ENCODE data around the gene IFNA5. TPM values are rescaled to one million over a fixed set of nuclear protein-coding genes. Genes with fewer than 3 reads are reported as not detected.

IFNA5 gene
- total RNA-seq, 1 experiment from 2014 or later: not detected

- H3K9me2 ChIP-seq (ENCODE audit: insufficient read depth): no peaks in the 10 kb centered on the region
- no peak overlapping the region for H2AFZ ChIP-seq (ENCODE audit: low read depth, low read length, poor library complexity, severe bottlenecking)
- H3K27me3 ChIP-seq (ENCODE audit: insufficient read depth, low read length): no peaks in the 10 kb centered on the region
- no peaks in the 10 kb centered on the region for H3K79me2 ChIP-seq (ENCODE audit: insufficient read depth, low read length)
- DNase-seq (ENCODE audit: low read depth, low spot score) (no peak), ATAC-seq (no peak)
- BruUV-seq (replicated peaks): no TSS peak
- intact Hi-C loops (cut with micrococcal nuclease): no loop called here
- no peaks in the 10 kb centered on the region for H3K36me3 ChIP-seq (ENCODE audit: control insufficient read depth in 1 of 2, insufficient read depth in 2 of 2, low read length in 2 of 2)
- H4K20me1 ChIP-seq (ENCODE audit: insufficient read depth): no peaks in the 10 kb centered on the region
- H3K9me3 ChIP-seq (ENCODE audit: control insufficient read depth in 1 of 2, insufficient read depth in 1 of 2, low read depth in 1 of 2, low read length in 2 of 2): no peaks in the 10 kb centered on the region
- no peak overlapping the region for H3K9ac ChIP-seq (ENCODE audit: low read length)
- CTCF ChIA-PET: interaction anchor here (1.1 kb wide), 1 partner anchor 141 kb away, joined by 3 read pairs; no protein-coding TSS in a partner anchor
- RAD21 ChIA-PET (ENCODE audit: low non-redundant PET in 1 of 2, low total read pairs in 2 of 2, uncharacterized antibody in 2 of 2, unreplicated experiment in 2 of 2): no interaction called here
- no peak overlapping the region for H3K4me3 ChIP-seq (replicated peaks in 1 of 2; ENCODE audit: low read depth in 1 of 2, low read length in 2 of 2)
- no peak overlapping the region for H3K27ac ChIP-seq (ENCODE audit: low read depth, low read length)
- TF ChIP-seq SIN3A (IDR thresholded peaks at IDR 0.05; ENCODE audit: low read depth): no peak
- TF ChIP-seq FOSL1 (IDR thresholded peaks at IDR 0.05; ENCODE audit: low read depth): no peak
- no peak for TF ChIP-seq SRF (IDR thresholded peaks at IDR 0.05; ENCODE audit: low read depth)
- no peak for TF ChIP-seq EGR1 (IDR thresholded peaks at IDR 0.05; ENCODE audit: low read depth)
- no peak for TF ChIP-seq ZNF274 (IDR thresholded peaks at IDR 0.05; ENCODE audit: low read depth, low read length)
- TF ChIP-seq YY1 (IDR thresholded peaks at IDR 0.05; ENCODE audit: extremely low read depth, insufficient replicate concordance, low read depth, low read length): no peak
- TF ChIP-seq JUND (IDR thresholded peaks at IDR 0.05): no peak
- no peak for TF ChIP-seq EZH2 (IDR thresholded peaks at IDR 0.05)
- TF ChIP-seq, protein P1, sequence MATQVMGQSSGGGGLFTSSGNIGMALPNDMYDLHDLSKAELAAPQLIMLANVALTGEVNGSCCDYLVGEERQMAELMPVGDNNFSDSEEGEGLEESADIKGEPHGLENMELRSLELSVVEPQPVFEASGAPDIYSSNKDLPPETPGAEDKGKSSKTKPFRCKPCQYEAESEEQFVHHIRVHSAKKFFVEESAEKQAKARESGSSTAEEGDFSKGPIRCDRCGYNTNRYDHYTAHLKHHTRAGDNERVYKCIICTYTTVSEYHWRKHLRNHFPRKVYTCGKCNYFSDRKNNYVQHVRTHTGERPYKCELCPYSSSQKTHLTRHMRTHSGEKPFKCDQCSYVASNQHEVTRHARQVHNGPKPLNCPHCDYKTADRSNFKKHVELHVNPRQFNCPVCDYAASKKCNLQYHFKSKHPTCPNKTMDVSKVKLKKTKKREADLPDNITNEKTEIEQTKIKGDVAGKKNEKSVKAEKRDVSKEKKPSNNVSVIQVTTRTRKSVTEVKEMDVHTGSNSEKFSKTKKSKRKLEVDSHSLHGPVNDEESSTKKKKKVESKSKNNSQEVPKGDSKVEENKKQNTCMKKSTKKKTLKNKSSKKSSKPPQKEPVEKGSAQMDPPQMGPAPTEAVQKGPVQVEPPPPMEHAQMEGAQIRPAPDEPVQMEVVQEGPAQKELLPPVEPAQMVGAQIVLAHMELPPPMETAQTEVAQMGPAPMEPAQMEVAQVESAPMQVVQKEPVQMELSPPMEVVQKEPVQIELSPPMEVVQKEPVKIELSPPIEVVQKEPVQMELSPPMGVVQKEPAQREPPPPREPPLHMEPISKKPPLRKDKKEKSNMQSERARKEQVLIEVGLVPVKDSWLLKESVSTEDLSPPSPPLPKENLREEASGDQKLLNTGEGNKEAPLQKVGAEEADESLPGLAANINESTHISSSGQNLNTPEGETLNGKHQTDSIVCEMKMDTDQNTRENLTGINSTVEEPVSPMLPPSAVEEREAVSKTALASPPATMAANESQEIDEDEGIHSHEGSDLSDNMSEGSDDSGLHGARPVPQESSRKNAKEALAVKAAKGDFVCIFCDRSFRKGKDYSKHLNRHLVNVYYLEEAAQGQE (IDR thresholded peaks at IDR 0.05; ENCODE audit: low read depth): no peak
- no peak for TF ChIP-seq CBX3 (IDR thresholded peaks at IDR 0.05; ENCODE audit: low read depth)
- no peak for TF ChIP-seq POLR2A (IDR thresholded peaks at IDR 0.05; ENCODE audit: borderline replicate concordance, extremely low read depth, insufficient read depth, insufficient read length)
- no peak for TF ChIP-seq ZBTB33 (IDR thresholded peaks at IDR 0.05; ENCODE audit: extremely low read depth, insufficient replicate concordance, low read length)
- TF ChIP-seq CEBPB (IDR thresholded peaks at IDR 0.05; ENCODE audit: low read depth): no peak
- TF ChIP-seq TCF7L2 (IDR thresholded peaks at IDR 0.05; ENCODE audit: borderline replicate concordance, extremely low read depth, insufficient read depth, insufficient read length): no peak
- TF ChIP-seq ZFX (IDR thresholded peaks at IDR 0.05): no peak
- TF ChIP-seq ELF1 (IDR thresholded peaks at IDR 0.05; ENCODE audit: borderline replicate concordance, low read depth): no peak
- H3K4me1 ChIP-seq (ENCODE audit: control insufficient read depth in 1 of 2, insufficient read depth in 2 of 2, low read length in 2 of 2): peaks cover 0 to 4% of the 10 kb centered on the region in 2 experiments; a peak in 1 of 4 replicates
- H3K4me2 ChIP-seq (ENCODE audit: low read length): no peak overlapping the region
- POLR2A ChIA-PET: no interaction called here
Measured at GRCh38 chr9:21255538-21256212, 49.4 kb downstream of the IFNA5 start.

All from HCT116 (cell line).